Breast epithelium (tissue), 3 donors: Measurements from ENCODE around the gene PTGER3.

Experiments
- POLR2A ChIP-seq: fragments of 450-650 bp; IDR thresholded peaks from one replicate; pipeline ENCODE4 v1.6.1; 2016; ENCODE audit warnings: antibody characterized with exemption, mild to moderate bottlenecking, moderate library complexity
- POLR2AphosphoS5 ChIP-seq, 3 donors: sonication (generic); formaldehyde crosslinking; IDR thresholded peaks; one replicate each; pipeline ENCODE4 v1.6.1; 2017; ENCODE audit warnings: antibody characterized with exemption in 3 of 3

GRCh38 chr1:70941563-70941962 is 106.1 kb downstream of the PTGER3 start:
- TF ChIP-seq POLR2A = no peak
- no peak for TF ChIP-seq POLR2AphosphoS5 (IDR thresholded peaks at IDR 0.05)
